Esophagus squamous epithelium (tissue), 5 donors: Measurements from ENCODE around the gene INTS7. TPM values are rescaled to one million over a fixed set of nuclear protein-coding genes. Genes with fewer than 3 reads are reported as not detected.

Source experiments
- DNase-seq: peaks from one replicate; lab custom pipeline; 2025; lab: John Stamatoyannopoulos, UW
- H3K27ac ChIP-seq, 4 donors: fragments of 200-600 bp; sonication (generic); one replicate each; pipeline ENCODE4 v1.5.1; 2016 to 2019; ENCODE audit warnings: mild to moderate bottlenecking in 1 of 4
- H3K27me3 ChIP-seq, 4 donors: fragments of 200-600 bp; sonication (generic); 1 replicate in 3 of 4; 2 replicates in 1 of 4; pipeline versions ENCODE4 v1.5.1 to v1.6.0; 2017 to 2021; ENCODE audit warnings: antibody characterized with exemption in 1 of 4
- H3K36me3 ChIP-seq, 3 donors: fragments of 200-600 bp; sonication (generic); one replicate each; pipeline ENCODE4 v1.5.1; 2016 to 2019
- H3K4me1 ChIP-seq, 3 donors: fragments of 200-600 bp; sonication (generic); one replicate each; pipeline ENCODE4 v1.5.1; 2017 to 2019
- H3K4me3 ChIP-seq, 4 donors: fragments of 200-600 bp; sonication (generic); 1 replicate in 3 of 4; 2 replicates in 1 of 4; pipeline ENCODE4 v1.5.1; 2016 to 2019; ENCODE audit warnings: mild to moderate bottlenecking in 2 of 4, moderate library complexity in 1 of 4
- H3K9me3 ChIP-seq, 3 donors: fragments of 200-600 bp; sonication (generic); one replicate each; pipeline ENCODE4 v1.5.1; 2016 to 2019
- POLR2A ChIP-seq, 4 donors: fragments of 450-650 bp; IDR thresholded peaks; one replicate each; pipeline ENCODE4 v1.6.1; 2017; ENCODE audit warnings: antibody characterized with exemption in 4 of 4, mild to moderate bottlenecking in 4 of 4, moderate library complexity in 3 of 4
- WGBS, 2 donors: methylation state at CpG; one replicate each; pipeline ENCODE4 v1.1.5; 2018; 5-methylcytosine and 5-hydroxymethylcytosine counted together
- intact Hi-C: fragments of 100-400 bp; cut with DNase I; formaldehyde crosslinking; loops from one replicate; pipeline ENCODE4 v1.15.0; 2022
- total RNA-seq, 4 donors: library from RNA; depleted of rRNA; stranded (reverse); fragments of >200 nt; gene quantifications; one replicate each; pipeline ENCODE4 v1.1.0, GENCODE V29; 2016
- TF ChIP-seq, protein P1 (sequence below), 6 experiments: fragments of 450-650 bp in 4 of 6; fragments of 200-600 bp in 2 of 6; sonication (generic) in 2 of 6; IDR thresholded peaks; one replicate each; pipeline ENCODE4 v1.5.1; 2016 to 2019; ENCODE audit warnings: antibody characterized with exemption in 6 of 6, mild to moderate bottlenecking in 4 of 6, moderate library complexity in 4 of 6
- donor health status: DM: yes; HTN: yes; CAD: no.

The INTS7 gene
- total RNA-seq, 4 donors from 2014 or later: 13.8 to 20.7 (median 14.4) TPM

DNA sequence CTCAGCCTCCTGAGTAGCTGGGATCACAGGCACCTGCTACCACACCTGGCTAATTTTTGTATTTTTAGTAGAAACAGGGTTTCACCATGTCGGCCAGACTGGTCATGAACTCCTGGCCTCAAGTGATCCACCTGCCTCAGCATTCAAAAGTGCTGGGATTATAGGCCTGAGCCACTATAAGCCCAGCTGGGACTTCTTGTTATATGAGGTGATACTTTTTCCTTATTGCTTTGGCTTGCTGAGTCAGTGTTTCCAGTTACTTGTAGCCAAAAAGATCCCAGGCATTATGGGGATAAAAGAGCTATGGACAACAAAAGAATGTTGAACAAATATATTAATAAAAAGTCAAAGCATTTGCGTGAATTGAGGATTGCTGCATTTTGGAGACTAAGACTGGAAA is 134.9 kb downstream of the INTS7 start:
- peaks cover 0 to 22% (median 0%) of the 10 kb centered on the region in 3 donors for H3K4me1 ChIP-seq
- no peaks in the 10 kb centered on the region for H3K27me3 ChIP-seq
- intact Hi-C loops: no loop called here
- 77 to 85% methylated on average over 1 to 2 of the region's 2 CpGs for WGBS, 2 donors
- no peak for TF ChIP-seq POLR2A (IDR thresholded peaks at IDR 0.05)
- TF ChIP-seq, protein P1, sequence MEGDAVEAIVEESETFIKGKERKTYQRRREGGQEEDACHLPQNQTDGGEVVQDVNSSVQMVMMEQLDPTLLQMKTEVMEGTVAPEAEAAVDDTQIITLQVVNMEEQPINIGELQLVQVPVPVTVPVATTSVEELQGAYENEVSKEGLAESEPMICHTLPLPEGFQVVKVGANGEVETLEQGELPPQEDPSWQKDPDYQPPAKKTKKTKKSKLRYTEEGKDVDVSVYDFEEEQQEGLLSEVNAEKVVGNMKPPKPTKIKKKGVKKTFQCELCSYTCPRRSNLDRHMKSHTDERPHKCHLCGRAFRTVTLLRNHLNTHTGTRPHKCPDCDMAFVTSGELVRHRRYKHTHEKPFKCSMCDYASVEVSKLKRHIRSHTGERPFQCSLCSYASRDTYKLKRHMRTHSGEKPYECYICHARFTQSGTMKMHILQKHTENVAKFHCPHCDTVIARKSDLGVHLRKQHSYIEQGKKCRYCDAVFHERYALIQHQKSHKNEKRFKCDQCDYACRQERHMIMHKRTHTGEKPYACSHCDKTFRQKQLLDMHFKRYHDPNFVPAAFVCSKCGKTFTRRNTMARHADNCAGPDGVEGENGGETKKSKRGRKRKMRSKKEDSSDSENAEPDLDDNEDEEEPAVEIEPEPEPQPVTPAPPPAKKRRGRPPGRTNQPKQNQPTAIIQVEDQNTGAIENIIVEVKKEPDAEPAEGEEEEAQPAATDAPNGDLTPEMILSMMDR (IDR thresholded peaks at IDR 0.05): no peak
- no peak for DNase-seq
- H3K9me3 ChIP-seq: no peaks in the 10 kb centered on the region
- no peaks in the 10 kb centered on the region for H3K36me3 ChIP-seq
- no peak overlapping the region for H3K4me3 ChIP-seq
- peak overlapping the region in 1 of 4 donors; percentile 13 for H3K27ac ChIP-seq

DNA sequence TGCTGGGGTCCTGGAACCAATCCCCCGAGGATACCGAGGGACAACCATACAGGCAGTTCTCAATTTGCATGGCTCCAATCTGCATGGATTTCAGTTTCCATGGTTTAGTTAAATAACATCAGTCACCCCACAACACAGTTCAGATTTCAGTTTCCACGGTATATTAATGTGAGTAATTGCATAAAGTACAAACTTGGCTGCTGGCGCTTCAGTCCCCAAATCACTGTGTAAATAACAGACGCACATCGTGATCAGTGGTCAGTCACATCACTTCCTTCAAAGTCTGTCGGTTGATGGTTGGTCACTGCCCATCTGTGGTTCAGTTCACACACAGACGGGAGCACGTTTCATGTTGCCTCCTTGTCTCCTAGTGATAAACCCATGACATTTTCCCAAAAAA is 138.4 kb downstream of the INTS7 start:
- no peak overlapping the region for H3K4me3 ChIP-seq
- H3K36me3 ChIP-seq: no peaks in the 10 kb centered on the region
- H3K27me3 ChIP-seq: no peaks in the 10 kb centered on the region
- peaks cover 0 to 14% (median 0%) of the 10 kb centered on the region in 3 donors for H3K4me1 ChIP-seq
- no peak overlapping the region for H3K27ac ChIP-seq
- no peak for TF ChIP-seq POLR2A (IDR thresholded peaks at IDR 0.05)
- TF ChIP-seq, protein P1 (IDR thresholded peaks at IDR 0.05): no peak
- WGBS, 2 donors: 57 to 73% methylated on average over 8 to 9 of the region's 9 CpGs
- intact Hi-C loops: no loop called here
- no peaks in the 10 kb centered on the region for H3K9me3 ChIP-seq
- no peak for DNase-seq

DNA sequence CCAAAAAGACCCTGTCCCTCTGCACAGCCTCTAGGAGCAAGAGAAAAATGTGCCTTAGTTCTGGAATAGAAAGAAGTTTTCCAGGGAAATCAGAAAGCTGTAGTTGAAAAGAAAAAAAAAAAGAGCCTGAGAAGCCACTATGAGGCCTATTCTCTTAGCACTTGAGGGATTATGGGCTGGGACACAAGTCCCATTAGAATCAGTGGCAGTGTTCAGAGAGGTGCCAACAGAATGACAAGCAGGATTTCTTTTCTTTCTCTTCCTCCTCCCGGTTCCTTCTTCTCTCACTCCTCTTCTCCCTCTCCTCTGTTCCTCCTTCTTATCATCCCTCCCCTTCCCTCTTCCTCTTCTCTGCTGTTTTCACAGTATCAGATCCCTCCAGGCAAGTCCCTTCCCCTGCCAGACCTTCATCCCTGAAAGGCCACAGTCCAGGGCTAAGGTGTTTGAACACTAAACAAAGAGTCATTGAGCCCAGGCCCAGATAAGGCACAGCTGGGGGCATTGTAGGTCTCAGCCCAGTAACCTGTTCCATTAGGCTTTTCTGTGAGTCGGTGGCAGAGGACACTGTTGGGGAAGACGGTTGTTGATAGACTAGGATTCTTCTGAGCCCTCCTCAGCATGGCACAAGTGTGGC is 140.1 kb downstream of the INTS7 start:
- no peaks in the 10 kb centered on the region for H3K9me3 ChIP-seq
- WGBS, 2 donors: 57 to 73% methylated on average over 3 of the region's 3 CpGs
- H3K36me3 ChIP-seq: no peaks in the 10 kb centered on the region
- no peak for DNase-seq
- no peak overlapping the region for H3K27ac ChIP-seq
- no peak overlapping the region for H3K4me3 ChIP-seq
- H3K27me3 ChIP-seq: no peaks in the 10 kb centered on the region
- peaks cover 0 to 5% (median 0%) of the 10 kb centered on the region in 3 donors for H3K4me1 ChIP-seq
- intact Hi-C loops: no loop called here
- no peak for TF ChIP-seq POLR2A (IDR thresholded peaks at IDR 0.05)
- TF ChIP-seq, protein P1 (IDR thresholded peaks at IDR 0.05): no peak

DNA sequence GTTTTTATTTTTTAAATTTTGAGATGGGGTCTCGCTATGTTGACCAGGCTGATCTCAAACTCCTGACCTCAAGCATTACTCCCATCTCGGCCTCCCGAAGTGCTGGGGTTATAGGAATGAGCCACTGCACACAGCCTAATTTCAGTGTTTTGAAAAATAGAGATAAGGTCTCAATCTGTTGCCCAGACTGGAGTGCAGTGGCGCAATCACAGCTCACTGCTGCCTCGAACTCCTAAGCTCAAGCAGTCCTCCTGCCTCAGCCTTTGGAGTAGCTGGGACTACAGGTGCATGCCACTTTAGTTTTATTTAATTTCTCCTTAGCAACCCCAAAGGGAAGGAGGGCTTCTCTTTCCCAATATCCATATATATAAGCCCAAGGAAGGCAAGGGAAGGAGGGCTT is 141.0 kb downstream of the INTS7 start:
- TF ChIP-seq POLR2A (IDR thresholded peaks at IDR 0.05): no peak
- TF ChIP-seq, protein P1 (IDR thresholded peaks at IDR 0.05): no peak
- H3K27ac ChIP-seq: no peak overlapping the region
- DNase-seq: no peak
- no peaks in the 10 kb centered on the region for H3K36me3 ChIP-seq
- H3K4me3 ChIP-seq: no peak overlapping the region
- intact Hi-C loops: no loop called here
- WGBS, 2 donors: 87 to 93% methylated on average over 3 to 5 of the region's 5 CpGs
- no peaks in the 10 kb centered on the region for H3K9me3 ChIP-seq
- H3K27me3 ChIP-seq: no peaks in the 10 kb centered on the region
- H3K4me1 ChIP-seq: no peaks in the 10 kb centered on the region

DNA sequence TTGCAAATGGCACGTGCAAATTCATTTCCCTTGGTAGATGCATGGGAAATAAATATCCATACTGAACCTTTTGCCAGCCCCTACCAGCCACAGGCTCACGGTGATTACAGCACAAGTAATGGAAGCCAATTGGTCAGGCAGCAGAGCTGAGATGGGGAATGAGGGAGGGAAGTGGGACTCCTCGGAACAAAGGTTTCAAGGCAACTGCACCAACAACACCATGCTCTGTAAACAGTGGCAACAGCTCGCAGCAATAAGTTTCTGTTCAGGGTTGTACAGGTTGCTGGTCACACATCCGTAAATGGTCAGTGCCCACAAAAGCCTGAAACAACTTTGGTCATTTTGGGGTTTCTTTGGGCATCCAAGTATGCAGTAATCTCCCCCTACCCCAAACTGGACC is 142.1 kb downstream of the INTS7 start:
- H3K27ac ChIP-seq: no peak overlapping the region
- no peaks in the 10 kb centered on the region for H3K9me3 ChIP-seq
- no peaks in the 10 kb centered on the region for H3K27me3 ChIP-seq
- no peaks in the 10 kb centered on the region for H3K4me1 ChIP-seq
- H3K4me3 ChIP-seq: no peak overlapping the region
- DNase-seq: no peak
- WGBS, 2 donors: 72 to 82% methylated on average over 5 of the region's 5 CpGs
- intact Hi-C loops: no loop called here
- TF ChIP-seq, protein P1 (IDR thresholded peaks at IDR 0.05): no peak
- TF ChIP-seq POLR2A (IDR thresholded peaks at IDR 0.05): no peak
- H3K36me3 ChIP-seq: no peaks in the 10 kb centered on the region
